GM23338 (cell line): ENCODE data around the gene EXOC7. TPM values are rescaled to one million over a fixed set of nuclear protein-coding genes. Genes with fewer than 3 reads are reported as not detected.

Experiments used
- ATAC-seq: fragments of 200-7000 bp; cut with Tn5 transposase; 3 replicates; pipeline ENCODE4 v1.9.1; 2020
- DNase-seq: peaks from one replicate; pipeline ENCODE4 v3.0.0-alpha.2; 2015; ENCODE audit warnings: low spot score
- H2AFZ ChIP-seq: fragments of 200-600 bp; sonication (generic); 2 replicates; pipeline ENCODE4 v1.8.0; 2016; ENCODE audit warnings: antibody characterized with exemption, mild to moderate bottlenecking, moderate library complexity
- H3F3A ChIP-seq: fragments of 200-600 bp; sonication (generic); replicated peaks from 2 replicates; pipeline ENCODE4 v1.8.0; 2017; ENCODE audit warnings: antibody characterized with exemption, mixed run types, low read depth
- H3K27ac ChIP-seq: fragments of 200-600 bp; sonication (generic); 2 replicates; pipeline ENCODE4 v1.6.1; 2016; ENCODE audit warnings: low read depth
- H3K27me3 ChIP-seq: fragments of 200-600 bp; sonication (generic); 2 replicates; pipeline ENCODE4 v1.8.0; 2016; ENCODE audit warnings: mild to moderate bottlenecking, mixed run types, moderate library complexity; ENCODE audit not compliant: insufficient read depth
- H3K36me3 ChIP-seq: fragments of 200-600 bp; sonication (generic); 2 replicates; pipeline ENCODE4 v1.8.0; 2016; ENCODE audit warnings: mild to moderate bottlenecking; ENCODE audit not compliant: insufficient read depth
- H3K4me1 ChIP-seq: fragments of 200-600 bp; sonication (generic); 2 replicates; pipeline ENCODE4 v1.8.0; 2016; ENCODE audit warnings: mild to moderate bottlenecking, moderate library complexity; ENCODE audit not compliant: insufficient read depth
- H3K4me2 ChIP-seq: fragments of 200-600 bp; sonication (generic); 2 replicates; pipeline ENCODE4 v1.7.1; 2017; ENCODE audit warnings: mixed run types
- H3K4me3 ChIP-seq: fragments of 200-600 bp; sonication (generic); 2 replicates; pipeline ENCODE4 v1.6.1; 2016; ENCODE audit warnings: mixed run types
- H3K79me2 ChIP-seq: fragments of 200-600 bp; sonication (generic); replicated peaks from 2 replicates; pipeline ENCODE4 v1.8.0; 2017; ENCODE audit warnings: mild to moderate bottlenecking; ENCODE audit not compliant: insufficient read depth
- H3K9me2 ChIP-seq: fragments of 200-600 bp; sonication (generic); 2 replicates; pipeline ENCODE4 v1.8.0; 2017; ENCODE audit not compliant: insufficient read depth
- H4K20me1 ChIP-seq: fragments of 200-600 bp; sonication (generic); replicated peaks from 2 replicates; pipeline ENCODE4 v1.8.0; 2017; ENCODE audit warnings: mild to moderate bottlenecking; ENCODE audit not compliant: insufficient read depth
- H3K27ac Mint-ChIP-seq: 2 replicates; pipeline ENCODE4 v1.8.0; 2020; ENCODE audit warnings: inconsistent platforms, mild to moderate bottlenecking, moderate library complexity, mixed read lengths
- H3K27me3 Mint-ChIP-seq: 3 replicates; pipeline ENCODE4 v1.8.0; 2022; ENCODE audit warnings: low read depth, mild to moderate bottlenecking, moderate library complexity, mixed read lengths, inconsistent platforms; ENCODE audit not compliant: insufficient read depth, poor library complexity
- H3K36me3 Mint-ChIP-seq: 3 replicates; pipeline ENCODE4 v1.8.0; 2021; ENCODE audit warnings: low read depth, mild to moderate bottlenecking, inconsistent platforms, moderate library complexity, mixed read lengths
- H3K4me1 Mint-ChIP-seq: 3 replicates; pipeline ENCODE4 v1.8.0; 2020; ENCODE audit warnings: mild to moderate bottlenecking, inconsistent platforms, mixed read lengths
- H3K4me3 Mint-ChIP-seq: 3 replicates; pipeline ENCODE4 v1.8.0; 2021; ENCODE audit warnings: moderate library complexity, mild to moderate bottlenecking, inconsistent platforms, mixed read lengths
- H3K9me3 Mint-ChIP-seq: 3 replicates; pipeline ENCODE4 v1.8.0; 2020; ENCODE audit warnings: moderate library complexity, mild to moderate bottlenecking, inconsistent platforms, mixed read lengths
- CREB1 ChIP-seq: fragments of 250-450 bp; sonication (Bioruptor Pico); IDR thresholded peaks from 2 replicates; pipeline ENCODE4 v1.5.0; 2020; ENCODE audit warnings: low read depth, mild to moderate bottlenecking, moderate library complexity
- EZH2 ChIP-seq: fragments of 200-600 bp; sonication (generic); IDR thresholded peaks from one replicate; pipeline ENCODE4 v1.8.0; 2017; ENCODE audit warnings: antibody characterized with exemption, mild to moderate bottlenecking, low read depth; ENCODE audit not compliant: unreplicated experiment
- EZH2phosphoT487 ChIP-seq: fragments of 200-600 bp; sonication (generic); IDR thresholded peaks from one replicate; pipeline ENCODE4 v1.8.1; 2018; ENCODE audit warnings: antibody characterized with exemption; ENCODE audit not compliant: unreplicated experiment
- JUNB ChIP-seq: IDR thresholded peaks from one replicate; pipeline ENCODE4 v1.6.1; 2016; ENCODE audit warnings: antibody characterized with exemption; ENCODE audit not compliant: unreplicated experiment
- NANOG ChIP-seq: IDR thresholded peaks from 2 replicates; pipeline ENCODE4 v1.6.1; 2016; ENCODE audit warnings: antibody characterized with exemption, borderline replicate concordance
- POLR2AphosphoS5 ChIP-seq: IDR thresholded peaks from 2 replicates; pipeline ENCODE4 v1.6.1; 2016; ENCODE audit warnings: antibody characterized with exemption, low read depth
- STAT1 ChIP-seq: IDR thresholded peaks from one replicate; pipeline ENCODE4 v1.6.1; 2016; ENCODE audit warnings: antibody characterized with exemption; ENCODE audit not compliant: unreplicated experiment
- ZNF331 ChIP-seq: fragments of 250-450 bp; sonication (Bioruptor Pico); IDR thresholded peaks from 2 replicates; pipeline ENCODE4 v1.5.0; 2020; ENCODE audit warnings: low read depth, mild to moderate bottlenecking, moderate library complexity
- polyA plus RNA-seq: library from polyadenylated mRNA; unstranded; fragments of >200 nt; fragmentation: Nextera tagmentation; extraction: Ambion mirVana; gene quantifications from 2 replicates; pipeline ENCODE4 v1.2.1, GENCODE V29; 2016
- total RNA-seq: library from RNA; depleted of rRNA; stranded (reverse); fragments of >200 nt; shearing (Covaris generic); gene quantifications from 2 replicates; pipeline ENCODE4 v1.2.3, GENCODE V29; 2014
- TF ChIP-seq, protein P1 (sequence below): IDR thresholded peaks from one replicate; pipeline ENCODE4 v1.6.1; 2018; ENCODE audit warnings: antibody characterized with exemption; ENCODE audit not compliant: unreplicated experiment
- TF ChIP-seq, protein P2 (sequence below): IDR thresholded peaks from 2 replicates; pipeline ENCODE4 v1.6.1; 2016; ENCODE audit warnings: antibody characterized with exemption
- TF ChIP-seq, protein P3 (sequence below): fragments of 250-450 bp; sonication (Bioruptor Pico); IDR thresholded peaks from 2 replicates; pipeline ENCODE4 v1.5.0; 2020; ENCODE audit warnings: mild to moderate bottlenecking, moderate library complexity
- TF ChIP-seq, protein P4 (sequence below), 2 experiments: fragments of 200-600 bp in 1 of 2; sonication (generic) in 1 of 2; conservative IDR thresholded peaks; 2 replicates each; pipeline versions ENCODE4 v1.5.1 to v1.6.1; 2016 to 2017; ENCODE audit warnings: antibody characterized with exemption in 2 of 2, low read depth in 2 of 2, mild to moderate bottlenecking in 2 of 2, moderate library complexity in 1 of 2

EXOC7 gene
- total and polyA plus RNA-seq, 2 experiments from 2014 or later, result 75.4 to 77.4 TPM

DNA sequence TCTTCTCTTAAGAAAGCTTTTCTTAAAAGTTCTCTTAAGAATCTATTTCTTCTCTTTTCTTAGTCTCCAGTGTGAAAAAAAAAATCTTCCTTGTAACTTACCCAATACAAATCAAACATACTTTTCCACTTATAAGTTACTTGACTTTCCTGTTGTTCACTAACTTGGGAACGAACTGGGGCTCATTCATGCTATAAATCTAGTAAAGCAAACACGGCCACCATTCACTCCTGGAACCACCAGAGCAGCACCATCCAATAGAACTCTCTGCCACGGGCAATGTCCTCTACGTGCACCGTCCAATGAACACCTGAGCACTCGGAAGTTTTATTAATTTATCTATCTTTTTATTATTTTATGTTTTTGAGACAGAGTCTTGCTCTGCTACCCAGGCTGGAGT, 52.0 kb downstream of the EXOC7 start:
- no peak overlapping the region for H3K27ac Mint-ChIP-seq
- no peak for DNase-seq
- H3K36me3 ChIP-seq, result peaks cover 35% of the 10 kb centered on the region

More for the DNA sequence above, 52.0 kb downstream of the EXOC7 start:
- H3K4me1 ChIP-seq, result peaks cover 9% of the 10 kb centered on the region; the same call in 1 of the 2 replicates
- Mint-ChIP-seq H3K4me3 (no peak overlapping the region), H3K36me3 (peaks cover 62% of the 10 kb centered on the region), H3K27me3 (peaks cover 1% of the 10 kb centered on the region), H3K9me3 (no peaks in the 10 kb centered on the region), H3K4me1 (peaks cover 5% of the 10 kb centered on the region; the same call in 2 of the 3 replicates)
- H3K4me3 ChIP-seq, result no peak overlapping the region
- H3F3A ChIP-seq, result peaks cover 14% of the 10 kb centered on the region; the same call in 1 of the 2 replicates
- H3K4me2 ChIP-seq, result no peak overlapping the region
- no peaks in the 10 kb centered on the region for H3K9me2 ChIP-seq
- H3K27ac ChIP-seq, result 0 out of 2 replicates have a peak overlapping the region, but pooled peaks have one; percentile 4
- TF ChIP-seq, protein P1, sequence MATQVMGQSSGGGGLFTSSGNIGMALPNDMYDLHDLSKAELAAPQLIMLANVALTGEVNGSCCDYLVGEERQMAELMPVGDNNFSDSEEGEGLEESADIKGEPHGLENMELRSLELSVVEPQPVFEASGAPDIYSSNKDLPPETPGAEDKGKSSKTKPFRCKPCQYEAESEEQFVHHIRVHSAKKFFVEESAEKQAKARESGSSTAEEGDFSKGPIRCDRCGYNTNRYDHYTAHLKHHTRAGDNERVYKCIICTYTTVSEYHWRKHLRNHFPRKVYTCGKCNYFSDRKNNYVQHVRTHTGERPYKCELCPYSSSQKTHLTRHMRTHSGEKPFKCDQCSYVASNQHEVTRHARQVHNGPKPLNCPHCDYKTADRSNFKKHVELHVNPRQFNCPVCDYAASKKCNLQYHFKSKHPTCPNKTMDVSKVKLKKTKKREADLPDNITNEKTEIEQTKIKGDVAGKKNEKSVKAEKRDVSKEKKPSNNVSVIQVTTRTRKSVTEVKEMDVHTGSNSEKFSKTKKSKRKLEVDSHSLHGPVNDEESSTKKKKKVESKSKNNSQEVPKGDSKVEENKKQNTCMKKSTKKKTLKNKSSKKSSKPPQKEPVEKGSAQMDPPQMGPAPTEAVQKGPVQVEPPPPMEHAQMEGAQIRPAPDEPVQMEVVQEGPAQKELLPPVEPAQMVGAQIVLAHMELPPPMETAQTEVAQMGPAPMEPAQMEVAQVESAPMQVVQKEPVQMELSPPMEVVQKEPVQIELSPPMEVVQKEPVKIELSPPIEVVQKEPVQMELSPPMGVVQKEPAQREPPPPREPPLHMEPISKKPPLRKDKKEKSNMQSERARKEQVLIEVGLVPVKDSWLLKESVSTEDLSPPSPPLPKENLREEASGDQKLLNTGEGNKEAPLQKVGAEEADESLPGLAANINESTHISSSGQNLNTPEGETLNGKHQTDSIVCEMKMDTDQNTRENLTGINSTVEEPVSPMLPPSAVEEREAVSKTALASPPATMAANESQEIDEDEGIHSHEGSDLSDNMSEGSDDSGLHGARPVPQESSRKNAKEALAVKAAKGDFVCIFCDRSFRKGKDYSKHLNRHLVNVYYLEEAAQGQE, result no peak
- TF ChIP-seq, protein P2, sequence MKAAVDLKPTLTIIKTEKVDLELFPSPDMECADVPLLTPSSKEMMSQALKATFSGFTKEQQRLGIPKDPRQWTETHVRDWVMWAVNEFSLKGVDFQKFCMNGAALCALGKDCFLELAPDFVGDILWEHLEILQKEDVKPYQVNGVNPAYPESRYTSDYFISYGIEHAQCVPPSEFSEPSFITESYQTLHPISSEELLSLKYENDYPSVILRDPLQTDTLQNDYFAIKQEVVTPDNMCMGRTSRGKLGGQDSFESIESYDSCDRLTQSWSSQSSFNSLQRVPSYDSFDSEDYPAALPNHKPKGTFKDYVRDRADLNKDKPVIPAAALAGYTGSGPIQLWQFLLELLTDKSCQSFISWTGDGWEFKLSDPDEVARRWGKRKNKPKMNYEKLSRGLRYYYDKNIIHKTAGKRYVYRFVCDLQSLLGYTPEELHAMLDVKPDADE, result no peak
- TF ChIP-seq JUNB (no peak), ZNF331 (CRISPR knock-in tag) (no peak), STAT1 (no peak), CREB1 (CRISPR knock-in tag) (no peak), EZH2phosphoT487 (no peak), EZH2 (no peak), NANOG (no peak), POLR2AphosphoS5 (no peak)
- TF ChIP-seq, protein P3, sequence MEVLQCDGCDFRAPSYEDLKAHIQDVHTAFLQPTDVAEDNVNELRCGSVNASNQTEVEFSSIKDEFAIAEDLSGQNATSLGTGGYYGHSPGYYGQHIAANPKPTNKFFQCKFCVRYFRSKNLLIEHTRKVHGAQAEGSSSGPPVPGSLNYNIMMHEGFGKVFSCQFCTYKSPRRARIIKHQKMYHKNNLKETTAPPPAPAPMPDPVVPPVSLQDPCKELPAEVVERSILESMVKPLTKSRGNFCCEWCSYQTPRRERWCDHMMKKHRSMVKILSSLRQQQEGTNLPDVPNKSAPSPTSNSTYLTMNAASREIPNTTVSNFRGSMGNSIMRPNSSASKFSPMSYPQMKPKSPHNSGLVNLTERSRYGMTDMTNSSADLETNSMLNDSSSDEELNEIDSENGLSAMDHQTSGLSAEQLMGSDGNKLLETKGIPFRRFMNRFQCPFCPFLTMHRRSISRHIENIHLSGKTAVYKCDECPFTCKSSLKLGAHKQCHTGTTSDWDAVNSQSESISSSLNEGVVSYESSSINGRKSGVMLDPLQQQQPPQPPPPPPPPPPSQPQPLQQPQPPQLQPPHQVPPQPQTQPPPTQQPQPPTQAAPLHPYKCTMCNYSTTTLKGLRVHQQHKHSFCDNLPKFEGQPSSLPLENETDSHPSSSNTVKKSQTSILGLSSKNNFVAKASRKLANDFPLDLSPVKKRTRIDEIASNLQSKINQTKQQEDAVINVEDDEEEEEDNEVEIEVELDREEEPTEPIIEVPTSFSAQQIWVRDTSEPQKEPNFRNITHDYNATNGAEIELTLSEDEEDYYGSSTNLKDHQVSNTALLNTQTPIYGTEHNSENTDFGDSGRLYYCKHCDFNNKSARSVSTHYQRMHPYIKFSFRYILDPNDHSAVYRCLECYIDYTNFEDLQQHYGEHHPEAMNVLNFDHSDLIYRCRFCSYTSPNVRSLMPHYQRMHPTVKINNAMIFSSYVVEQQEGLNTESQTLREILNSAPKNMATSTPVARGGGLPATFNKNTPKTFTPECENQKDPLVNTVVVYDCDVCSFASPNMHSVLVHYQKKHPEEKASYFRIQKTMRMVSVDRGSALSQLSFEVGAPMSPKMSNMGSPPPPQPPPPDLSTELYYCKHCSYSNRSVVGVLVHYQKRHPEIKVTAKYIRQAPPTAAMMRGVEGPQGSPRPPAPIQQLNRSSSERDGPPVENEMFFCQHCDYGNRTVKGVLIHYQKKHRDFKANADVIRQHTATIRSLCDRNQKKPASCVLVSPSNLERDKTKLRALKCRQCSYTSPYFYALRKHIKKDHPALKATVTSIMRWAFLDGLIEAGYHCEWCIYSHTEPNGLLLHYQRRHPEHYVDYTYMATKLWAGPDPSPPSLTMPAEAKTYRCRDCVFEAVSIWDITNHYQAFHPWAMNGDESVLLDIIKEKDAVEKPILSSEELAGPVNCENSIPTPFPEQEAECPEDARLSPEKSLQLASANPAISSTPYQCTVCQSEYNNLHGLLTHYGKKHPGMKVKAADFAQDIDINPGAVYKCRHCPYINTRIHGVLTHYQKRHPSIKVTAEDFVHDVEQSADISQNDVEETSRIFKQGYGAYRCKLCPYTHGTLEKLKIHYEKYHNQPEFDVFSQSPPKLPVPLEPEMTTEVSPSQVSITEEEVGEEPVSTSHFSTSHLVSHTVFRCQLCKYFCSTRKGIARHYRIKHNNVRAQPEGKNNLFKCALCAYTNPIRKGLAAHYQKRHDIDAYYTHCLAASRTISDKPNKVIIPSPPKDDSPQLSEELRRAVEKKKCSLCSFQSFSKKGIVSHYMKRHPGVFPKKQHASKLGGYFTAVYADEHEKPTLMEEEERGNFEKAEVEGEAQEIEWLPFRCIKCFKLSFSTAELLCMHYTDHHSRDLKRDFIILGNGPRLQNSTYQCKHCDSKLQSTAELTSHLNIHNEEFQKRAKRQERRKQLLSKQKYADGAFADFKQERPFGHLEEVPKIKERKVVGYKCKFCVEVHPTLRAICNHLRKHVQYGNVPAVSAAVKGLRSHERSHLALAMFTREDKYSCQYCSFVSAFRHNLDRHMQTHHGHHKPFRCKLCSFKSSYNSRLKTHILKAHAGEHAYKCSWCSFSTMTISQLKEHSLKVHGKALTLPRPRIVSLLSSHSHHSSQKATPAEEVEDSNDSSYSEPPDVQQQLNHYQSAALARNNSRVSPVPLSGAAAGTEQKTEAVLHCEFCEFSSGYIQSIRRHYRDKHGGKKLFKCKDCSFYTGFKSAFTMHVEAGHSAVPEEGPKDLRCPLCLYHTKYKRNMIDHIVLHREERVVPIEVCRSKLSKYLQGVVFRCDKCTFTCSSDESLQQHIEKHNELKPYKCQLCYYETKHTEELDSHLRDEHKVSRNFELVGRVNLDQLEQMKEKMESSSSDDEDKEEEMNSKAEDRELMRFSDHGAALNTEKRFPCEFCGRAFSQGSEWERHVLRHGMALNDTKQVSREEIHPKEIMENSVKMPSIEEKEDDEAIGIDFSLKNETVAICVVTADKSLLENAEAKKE, result no peak
- TF ChIP-seq, protein P4, sequence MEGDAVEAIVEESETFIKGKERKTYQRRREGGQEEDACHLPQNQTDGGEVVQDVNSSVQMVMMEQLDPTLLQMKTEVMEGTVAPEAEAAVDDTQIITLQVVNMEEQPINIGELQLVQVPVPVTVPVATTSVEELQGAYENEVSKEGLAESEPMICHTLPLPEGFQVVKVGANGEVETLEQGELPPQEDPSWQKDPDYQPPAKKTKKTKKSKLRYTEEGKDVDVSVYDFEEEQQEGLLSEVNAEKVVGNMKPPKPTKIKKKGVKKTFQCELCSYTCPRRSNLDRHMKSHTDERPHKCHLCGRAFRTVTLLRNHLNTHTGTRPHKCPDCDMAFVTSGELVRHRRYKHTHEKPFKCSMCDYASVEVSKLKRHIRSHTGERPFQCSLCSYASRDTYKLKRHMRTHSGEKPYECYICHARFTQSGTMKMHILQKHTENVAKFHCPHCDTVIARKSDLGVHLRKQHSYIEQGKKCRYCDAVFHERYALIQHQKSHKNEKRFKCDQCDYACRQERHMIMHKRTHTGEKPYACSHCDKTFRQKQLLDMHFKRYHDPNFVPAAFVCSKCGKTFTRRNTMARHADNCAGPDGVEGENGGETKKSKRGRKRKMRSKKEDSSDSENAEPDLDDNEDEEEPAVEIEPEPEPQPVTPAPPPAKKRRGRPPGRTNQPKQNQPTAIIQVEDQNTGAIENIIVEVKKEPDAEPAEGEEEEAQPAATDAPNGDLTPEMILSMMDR (conservative IDR thresholded peaks at IDR 0.05; ENCODE audit: low read depth in 2 of 2), result no peak
- peaks cover 15% of the 10 kb centered on the region for H4K20me1 ChIP-seq
- ATAC-seq, result no peak
- no peaks in the 10 kb centered on the region for H3K27me3 ChIP-seq
- H2AFZ ChIP-seq, result no peak overlapping the region
- peaks cover 14% of the 10 kb centered on the region; the same call in 1 of the 2 replicates for H3K79me2 ChIP-seq
